Uterus (tissue), 2 donors: Measurements from ENCODE around the gene DHX9.

Experiments used
- POLR2A ChIP-seq, 2 donors: fragments of 450-650 bp; IDR thresholded peaks; one replicate each; pipeline ENCODE4 v1.6.1; 2016; ENCODE audit warnings: antibody characterized with exemption in 2 of 2, mild to moderate bottlenecking in 1 of 2, moderate library complexity in 1 of 2
- TF ChIP-seq, protein P1 (sequence below), 4 experiments: fragments of 200-600 bp in 2 of 4; fragments of 450-650 bp in 2 of 4; sonication (generic) in 2 of 4; IDR thresholded peaks; one replicate each; pipeline ENCODE4 v1.5.1; 2016 to 2019; ENCODE audit warnings: antibody characterized with exemption in 4 of 4, mild to moderate bottlenecking in 2 of 4, moderate library complexity in 1 of 4

GRCh38 chr1:182791281-182792179 is 47.6 kb upstream of the DHX9 start:
- TF ChIP-seq, protein P1, sequence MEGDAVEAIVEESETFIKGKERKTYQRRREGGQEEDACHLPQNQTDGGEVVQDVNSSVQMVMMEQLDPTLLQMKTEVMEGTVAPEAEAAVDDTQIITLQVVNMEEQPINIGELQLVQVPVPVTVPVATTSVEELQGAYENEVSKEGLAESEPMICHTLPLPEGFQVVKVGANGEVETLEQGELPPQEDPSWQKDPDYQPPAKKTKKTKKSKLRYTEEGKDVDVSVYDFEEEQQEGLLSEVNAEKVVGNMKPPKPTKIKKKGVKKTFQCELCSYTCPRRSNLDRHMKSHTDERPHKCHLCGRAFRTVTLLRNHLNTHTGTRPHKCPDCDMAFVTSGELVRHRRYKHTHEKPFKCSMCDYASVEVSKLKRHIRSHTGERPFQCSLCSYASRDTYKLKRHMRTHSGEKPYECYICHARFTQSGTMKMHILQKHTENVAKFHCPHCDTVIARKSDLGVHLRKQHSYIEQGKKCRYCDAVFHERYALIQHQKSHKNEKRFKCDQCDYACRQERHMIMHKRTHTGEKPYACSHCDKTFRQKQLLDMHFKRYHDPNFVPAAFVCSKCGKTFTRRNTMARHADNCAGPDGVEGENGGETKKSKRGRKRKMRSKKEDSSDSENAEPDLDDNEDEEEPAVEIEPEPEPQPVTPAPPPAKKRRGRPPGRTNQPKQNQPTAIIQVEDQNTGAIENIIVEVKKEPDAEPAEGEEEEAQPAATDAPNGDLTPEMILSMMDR (IDR thresholded peaks at IDR 0.05) = no peak
- no peak for TF ChIP-seq POLR2A (IDR thresholded peaks at IDR 0.05)
